ENCODE results near the gene PLCB1. TPM values are rescaled to one million over a fixed set of nuclear protein-coding genes. Genes with fewer than 3 reads are reported as not detected.
A peak's percentile ranks its signal among the peaks of the same experiment; 100 is the strongest.

Gene PLCB1
- total RNA-seq, 1 donor from 2014 or later = 13.6 TPM

GRCh38 chr20:8487696-8488095 lies 355.6 kb downstream of the PLCB1 start:
- DNase-seq (ENCODE audit: low read depth, low spot score) = no peak

- DNase-seq (ENCODE audit: low read depth, low spot score) = no peak
These were observed 357.2 kb downstream of the PLCB1 start for GRCh38 chr20:8489094-8489883.

GRCh38 chr20:8490076-8490830 lies 358.2 kb downstream of the PLCB1 start:
- DNase-seq (ENCODE audit: low read depth, low spot score) = no peak

GRCh38 chr20:8492173-8492572 lies 360.1 kb downstream of the PLCB1 start:
- DNase-seq (ENCODE audit: low read depth, low spot score) = no peak

GRCh38 chr20:8498571-8498970 lies 366.5 kb downstream of the PLCB1 start:
- DNase-seq (ENCODE audit: low read depth, low spot score) = no peak

- no peak for DNase-seq (ENCODE audit: low read depth, low spot score)
These were observed 372.0 kb downstream of the PLCB1 start for GRCh38 chr20:8504030-8504429.

- peak; percentile 4 for DNase-seq (ENCODE audit: low read depth, low spot score)
These were observed 373.6 kb downstream of the PLCB1 start for GRCh38 chr20:8505476-8506200.

- no peak for DNase-seq (ENCODE audit: low read depth, low spot score)
These were observed 375.2 kb downstream of the PLCB1 start for GRCh38 chr20:8507231-8507630.

GRCh38 chr20:8509809-8510208 lies 377.7 kb downstream of the PLCB1 start:
- no peak for DNase-seq (ENCODE audit: low read depth, low spot score)

- DNase-seq (ENCODE audit: low read depth, low spot score) = no peak
These were observed 378.7 kb downstream of the PLCB1 start for GRCh38 chr20:8510808-8511207.

- DNase-seq (ENCODE audit: low read depth, low spot score) = no peak
These were observed 379.9 kb downstream of the PLCB1 start for GRCh38 chr20:8512003-8512402.

GRCh38 chr20:8515810-8516435 lies 383.9 kb downstream of the PLCB1 start:
- DNase-seq (ENCODE audit: low read depth, low spot score) = no peak

- DNase-seq (ENCODE audit: low read depth, low spot score) = no peak
These were observed 386.8 kb downstream of the PLCB1 start for GRCh38 chr20:8518878-8519277.

- no peak for DNase-seq (ENCODE audit: low read depth, low spot score)
These were observed 387.8 kb downstream of the PLCB1 start for GRCh38 chr20:8519887-8520286.

- no peak for DNase-seq (ENCODE audit: low read depth, low spot score)
These were observed 390.1 kb downstream of the PLCB1 start for GRCh38 chr20:8522168-8522567.

GRCh38 chr20:8523684-8524083 lies 391.6 kb downstream of the PLCB1 start:
- DNase-seq (ENCODE audit: low read depth, low spot score) = no peak

GRCh38 chr20:8524101-8525016 lies 392.3 kb downstream of the PLCB1 start:
- no peak for DNase-seq (ENCODE audit: low read depth, low spot score)

GRCh38 chr20:8525017-8525343 lies 392.9 kb downstream of the PLCB1 start:
- no peak for DNase-seq (ENCODE audit: low read depth, low spot score)

GRCh38 chr20:8526610-8527009 lies 394.5 kb downstream of the PLCB1 start:
- DNase-seq (ENCODE audit: low read depth, low spot score) = no peak

- DNase-seq (ENCODE audit: low read depth, low spot score) = peak; percentile 29
These were observed 396.1 kb downstream of the PLCB1 start for GRCh38 chr20:8527998-8528723.

All from pulmonary artery endothelial cell (primary cell).